SU-DHL-6 (cell line): ENCODE results near the gene FHOD1.

ENCODE experiments used
- H2AFZ ChIP-seq: fragments of 200-600 bp; sonication (generic); 2 replicates; pipeline ENCODE4 v1.6.1; 2014; ENCODE audit warnings: low read depth, mild to moderate bottlenecking, moderate library complexity, mixed read lengths, antibody characterized with exemption, low read length; ENCODE audit not compliant: severe bottlenecking
- H3F3A ChIP-seq: fragments of 200-600 bp; shearing (Covaris generic); 2 replicates; pipeline ENCODE4 v1.6.0; 2016; ENCODE audit warnings: antibody characterized with exemption, mild to moderate bottlenecking; ENCODE audit not compliant: insufficient read depth
- H3K27ac ChIP-seq: fragments of 200-600 bp; sonication (generic); 2 replicates; pipeline ENCODE4 v1.5.1; 2016; ENCODE audit warnings: low read depth, mild to moderate bottlenecking, low read length, moderate library complexity, mixed read lengths
- H3K27me3 ChIP-seq: fragments of 200-600 bp; sonication (generic), shearing (Covaris generic); 2 replicates; pipeline ENCODE4 v1.6.0; 2014; ENCODE audit warnings: mild to moderate bottlenecking, low read length
- H3K36me3 ChIP-seq: fragments of 200-600 bp; sonication (generic); 2 replicates; pipeline ENCODE4 v1.6.1; 2014; ENCODE audit warnings: mild to moderate bottlenecking, low read length, mixed read lengths
- H3K4me2 ChIP-seq: fragments of 300-600, 200-600 bp; shearing (Covaris generic), sonication (generic); 2 replicates; pipeline ENCODE4 v1.6.0; 2014; ENCODE audit warnings: low read length, low read depth, mild to moderate bottlenecking; ENCODE audit not compliant: poor library complexity, severe bottlenecking
- H3K4me3 ChIP-seq: fragments of 200-600 bp; sonication (generic); 2 replicates; pipeline ENCODE4 v1.5.1; 2014; ENCODE audit warnings: antibody characterized with exemption, low read length, mild to moderate bottlenecking, mixed read lengths; ENCODE audit not compliant: insufficient read depth, poor library complexity, severe bottlenecking
- H3K79me2 ChIP-seq: fragments of 200-600 bp; sonication (generic); 2 replicates; pipeline ENCODE4 v1.6.1; 2014; ENCODE audit warnings: mild to moderate bottlenecking, low read length, moderate library complexity; ENCODE audit not compliant: insufficient read depth
- H3K9ac ChIP-seq: fragments of 200-600 bp; sonication (generic); 2 replicates; pipeline ENCODE4 v1.7.0; 2014; ENCODE audit warnings: mild to moderate bottlenecking, low read length
- H3K9me2 ChIP-seq: fragments of 200-600 bp; sonication (generic); replicated peaks from 2 replicates; pipeline ENCODE4 v1.6.1; 2014; ENCODE audit warnings: low read length; ENCODE audit not compliant: insufficient read depth
- H3K9me3 ChIP-seq: fragments of 200-600 bp; sonication (generic); 2 replicates; pipeline ENCODE4 v1.6.1; 2014; ENCODE audit warnings: low read length, mixed read lengths; ENCODE audit not compliant: insufficient read depth
- H4K20me1 ChIP-seq: fragments of 200-600 bp; sonication (generic); 2 replicates; pipeline ENCODE4 v1.6.1; 2014; ENCODE audit warnings: low read depth, mild to moderate bottlenecking, antibody characterized with exemption, low read length, moderate library complexity, mixed read lengths
- EZH2phosphoT487 ChIP-seq: fragments of 200-600 bp; sonication (generic), shearing (Covaris generic); conservative IDR thresholded peaks from 2 replicates; pipeline ENCODE4 v1.6.1; 2018; ENCODE audit warnings: mild to moderate bottlenecking, antibody characterized with exemption, low read length, moderate library complexity, mixed read lengths
- TF ChIP-seq, protein P1 (sequence below): fragments of 200-600 bp; sonication (generic); IDR thresholded peaks from one replicate; pipeline ENCODE4 v1.5.1; 2017; ENCODE audit warnings: antibody characterized with exemption, mild to moderate bottlenecking, low read length, moderate library complexity; ENCODE audit not compliant: insufficient read depth, poor library complexity, severe bottlenecking

The FHOD1 gene

DNA sequence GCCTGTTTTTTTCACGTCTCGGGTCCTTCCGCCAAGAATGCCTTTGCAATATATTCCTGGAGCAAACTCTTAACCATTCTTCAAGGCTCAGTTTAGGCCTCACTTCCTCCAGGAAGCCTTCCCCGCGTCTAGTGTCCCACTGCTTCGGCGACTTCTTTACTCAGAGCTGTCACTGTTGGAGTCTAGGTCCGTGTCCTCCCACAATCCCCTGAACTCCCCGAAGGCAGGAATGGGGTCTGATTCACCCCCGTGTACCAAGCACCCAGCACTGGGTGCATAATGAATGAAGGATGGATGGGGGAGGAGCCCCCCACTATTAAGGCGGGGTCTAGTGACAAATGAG lies 64.0 kb downstream of the FHOD1 start:
- no peak for TF ChIP-seq EZH2phosphoT487
- TF ChIP-seq, protein P1, sequence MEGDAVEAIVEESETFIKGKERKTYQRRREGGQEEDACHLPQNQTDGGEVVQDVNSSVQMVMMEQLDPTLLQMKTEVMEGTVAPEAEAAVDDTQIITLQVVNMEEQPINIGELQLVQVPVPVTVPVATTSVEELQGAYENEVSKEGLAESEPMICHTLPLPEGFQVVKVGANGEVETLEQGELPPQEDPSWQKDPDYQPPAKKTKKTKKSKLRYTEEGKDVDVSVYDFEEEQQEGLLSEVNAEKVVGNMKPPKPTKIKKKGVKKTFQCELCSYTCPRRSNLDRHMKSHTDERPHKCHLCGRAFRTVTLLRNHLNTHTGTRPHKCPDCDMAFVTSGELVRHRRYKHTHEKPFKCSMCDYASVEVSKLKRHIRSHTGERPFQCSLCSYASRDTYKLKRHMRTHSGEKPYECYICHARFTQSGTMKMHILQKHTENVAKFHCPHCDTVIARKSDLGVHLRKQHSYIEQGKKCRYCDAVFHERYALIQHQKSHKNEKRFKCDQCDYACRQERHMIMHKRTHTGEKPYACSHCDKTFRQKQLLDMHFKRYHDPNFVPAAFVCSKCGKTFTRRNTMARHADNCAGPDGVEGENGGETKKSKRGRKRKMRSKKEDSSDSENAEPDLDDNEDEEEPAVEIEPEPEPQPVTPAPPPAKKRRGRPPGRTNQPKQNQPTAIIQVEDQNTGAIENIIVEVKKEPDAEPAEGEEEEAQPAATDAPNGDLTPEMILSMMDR = no peak
- Histone ChIP-seq H4K20me1 (no peaks in the 10 kb centered on the region), H3K79me2 (no peaks in the 10 kb centered on the region), H3K4me3 (peak overlapping the region; percentile 79), H3K9me3 (no peaks in the 10 kb centered on the region), H3K9ac (peak overlapping the region; percentile 67), H3K9me2 (no peaks in the 10 kb centered on the region), H2AFZ (peak overlapping the region; percentile 87), H3K27ac (no peak overlapping the region), H3K27me3 (no peaks in the 10 kb centered on the region), H3K4me2 (peak overlapping the region; percentile 88), H3F3A (no peaks in the 10 kb centered on the region), H3K36me3 (no peaks in the 10 kb centered on the region)

DNA sequence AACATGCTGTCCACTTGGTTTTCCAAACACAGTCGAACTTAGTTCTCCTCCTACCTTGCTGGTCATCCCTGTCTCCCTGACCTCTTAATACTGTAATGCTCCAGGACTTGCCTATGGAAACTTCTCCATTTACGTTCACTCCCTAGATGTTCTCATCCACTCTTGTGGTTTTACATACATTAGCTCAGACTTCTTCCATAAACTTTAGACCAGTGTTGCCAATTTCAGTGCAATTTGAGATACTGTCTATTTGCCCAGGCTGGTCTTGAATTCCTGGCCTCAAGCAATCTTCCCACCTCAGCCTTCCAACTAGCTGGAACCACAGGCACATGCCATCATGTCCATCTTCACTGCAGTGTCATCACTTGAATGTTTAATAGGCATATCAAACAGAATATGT lies 65.0 kb downstream of the FHOD1 start:
- Histone ChIP-seq H3K9me2 (no peaks in the 10 kb centered on the region), H3K27ac (no peak overlapping the region), H4K20me1 (no peaks in the 10 kb centered on the region), H3K4me2 (peak overlapping the region; percentile 88), H3K36me3 (no peaks in the 10 kb centered on the region), H2AFZ (no peak overlapping the region), H3K79me2 (no peaks in the 10 kb centered on the region), H3K4me3 (no peak overlapping the region), H3F3A (no peaks in the 10 kb centered on the region), H3K9ac (no peak overlapping the region; the same call in 1 of the 2 replicates), H3K9me3 (no peaks in the 10 kb centered on the region), H3K27me3 (no peaks in the 10 kb centered on the region)
- TF ChIP-seq, protein P1 = no peak
- no peak for TF ChIP-seq EZH2phosphoT487

DNA sequence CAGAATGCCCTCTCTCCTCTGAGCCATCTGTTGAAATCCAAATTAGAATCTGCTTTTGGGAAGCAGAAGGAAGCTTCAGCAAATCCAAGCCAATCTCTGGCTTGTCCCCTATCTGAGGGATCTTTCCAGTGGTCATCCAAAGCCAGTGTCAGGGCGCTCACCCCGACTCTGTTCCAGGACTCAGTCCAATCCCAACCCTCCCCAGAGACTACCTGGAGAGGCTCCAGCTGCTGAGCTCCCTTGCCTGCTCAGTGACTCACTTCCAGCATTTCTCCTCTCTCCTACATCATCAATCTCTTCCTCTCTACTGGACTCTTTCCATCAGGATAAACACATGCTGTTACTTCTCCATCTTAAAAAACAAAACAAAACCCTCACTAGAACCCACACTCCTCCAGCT lies 65.9 kb downstream of the FHOD1 start:
- H3K4me2 ChIP-seq = no peak overlapping the region

More for the DNA sequence above, 65.9 kb downstream of the FHOD1 start:
- Histone ChIP-seq H3K36me3 (no peaks in the 10 kb centered on the region), H3K27ac (no peak overlapping the region), H3K27me3 (no peaks in the 10 kb centered on the region), H3K4me3 (no peak overlapping the region), H3K9me2 (no peaks in the 10 kb centered on the region), H2AFZ (no peak overlapping the region), H3K9me3 (no peaks in the 10 kb centered on the region), H3F3A (no peaks in the 10 kb centered on the region), H4K20me1 (no peaks in the 10 kb centered on the region), H3K79me2 (no peaks in the 10 kb centered on the region), H3K9ac (no peak overlapping the region)
- TF ChIP-seq, protein P1 = no peak
